ENCODE measurements around the gene DCP1B. TPM values are rescaled to one million over a fixed set of nuclear protein-coding genes. Genes with fewer than 3 reads are reported as not detected.

Gene DCP1B
- total and polyA plus RNA-seq, 12 donors, result 12.4 to 47.9 (median 28.5) TPM

DNA sequence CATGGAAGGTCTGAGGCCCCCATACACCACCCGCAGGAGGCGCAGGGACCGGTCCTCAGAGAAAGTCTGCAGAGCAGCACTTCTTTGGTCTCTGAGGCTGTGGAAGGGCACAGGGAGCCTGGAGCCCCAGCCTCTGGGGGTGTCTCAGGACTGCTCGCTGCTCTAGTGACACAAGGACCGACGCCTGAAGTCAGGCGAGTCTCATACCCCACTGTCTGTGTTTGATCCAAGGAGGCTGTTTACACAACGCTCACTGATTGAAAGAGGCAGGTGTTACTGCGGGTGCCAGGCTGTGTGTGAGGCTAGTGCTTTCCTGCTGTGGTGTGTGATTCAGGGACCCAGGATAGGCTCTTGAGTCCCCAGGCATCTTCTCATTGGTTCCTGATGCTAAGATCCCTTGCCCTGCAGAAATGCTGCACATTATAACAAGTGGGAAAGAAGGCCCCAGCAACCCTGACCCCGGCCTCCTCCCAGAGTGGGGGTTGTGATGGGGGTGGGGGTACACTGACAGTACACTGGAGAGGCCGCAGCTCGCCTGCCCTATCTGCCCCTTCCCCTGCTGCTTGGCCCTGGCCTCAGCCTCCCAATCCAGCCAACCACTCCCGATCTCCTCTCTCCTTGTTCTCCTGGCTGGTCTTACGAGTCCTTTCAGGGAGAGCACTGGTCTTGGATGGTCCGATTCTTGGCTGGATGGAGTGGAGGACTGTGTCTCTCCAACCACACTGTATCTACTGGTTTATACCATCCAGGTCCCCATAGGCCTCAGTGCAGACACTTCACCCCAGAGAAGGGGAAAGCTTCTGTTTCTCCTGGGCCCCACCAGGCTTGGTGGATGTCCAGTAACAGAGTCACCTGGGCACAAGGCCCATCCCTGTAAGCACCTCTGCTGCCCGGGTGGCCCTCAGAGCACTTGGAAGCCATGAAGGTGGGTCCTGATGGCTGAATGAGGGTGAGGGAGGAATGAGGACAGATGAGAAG, 92.4 kb downstream of the DCP1B start:
- intact Hi-C loops (cut with DNase I), result no loop called here
- Histone ChIP-seq H3K4me3 (no peak overlapping the region), H3K4me1 (replicated peaks in 1 of 2) (peaks cover 5 to 10% of the 10 kb centered on the region in 2 donors), H3K36me3 (replicated peaks in 1 of 2) (no peaks in the 10 kb centered on the region), H3K9me3 (replicated peaks in 1 of 3) (no peaks in the 10 kb centered on the region), H3K27ac (no peak overlapping the region), H3K27me3 (no peaks in the 10 kb centered on the region)
- peak in 2 of 7 donors; percentile 4 to 36 for DNase-seq
- WGBS, 4 donors, result 90 to 94% (median 94%) methylated on average over 9 to 16 of the region's 16 CpGs
- no peak for TF ChIP-seq POLR2A (IDR thresholded peaks at IDR 0.05)
- TF ChIP-seq, protein P1, sequence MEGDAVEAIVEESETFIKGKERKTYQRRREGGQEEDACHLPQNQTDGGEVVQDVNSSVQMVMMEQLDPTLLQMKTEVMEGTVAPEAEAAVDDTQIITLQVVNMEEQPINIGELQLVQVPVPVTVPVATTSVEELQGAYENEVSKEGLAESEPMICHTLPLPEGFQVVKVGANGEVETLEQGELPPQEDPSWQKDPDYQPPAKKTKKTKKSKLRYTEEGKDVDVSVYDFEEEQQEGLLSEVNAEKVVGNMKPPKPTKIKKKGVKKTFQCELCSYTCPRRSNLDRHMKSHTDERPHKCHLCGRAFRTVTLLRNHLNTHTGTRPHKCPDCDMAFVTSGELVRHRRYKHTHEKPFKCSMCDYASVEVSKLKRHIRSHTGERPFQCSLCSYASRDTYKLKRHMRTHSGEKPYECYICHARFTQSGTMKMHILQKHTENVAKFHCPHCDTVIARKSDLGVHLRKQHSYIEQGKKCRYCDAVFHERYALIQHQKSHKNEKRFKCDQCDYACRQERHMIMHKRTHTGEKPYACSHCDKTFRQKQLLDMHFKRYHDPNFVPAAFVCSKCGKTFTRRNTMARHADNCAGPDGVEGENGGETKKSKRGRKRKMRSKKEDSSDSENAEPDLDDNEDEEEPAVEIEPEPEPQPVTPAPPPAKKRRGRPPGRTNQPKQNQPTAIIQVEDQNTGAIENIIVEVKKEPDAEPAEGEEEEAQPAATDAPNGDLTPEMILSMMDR (IDR thresholded peaks at IDR 0.05), result no peak

DNA sequence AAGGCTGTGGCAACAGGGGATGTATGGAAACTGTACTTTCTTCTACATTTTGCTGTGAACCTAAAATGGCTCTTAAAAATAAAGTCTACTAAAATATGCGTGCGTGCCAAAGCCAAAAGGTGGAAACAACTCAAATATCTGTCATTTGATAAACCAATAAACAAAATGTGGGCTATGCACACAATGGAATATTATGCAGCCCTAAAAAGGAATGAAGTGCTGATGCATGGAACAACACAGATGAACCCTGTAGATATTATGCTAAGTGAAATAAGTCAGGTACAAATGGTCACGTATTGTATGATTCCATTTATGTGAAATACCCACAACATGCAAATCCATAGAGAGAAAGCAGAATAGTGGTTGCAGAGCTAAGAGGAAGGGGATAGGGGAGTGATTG, 93.8 kb downstream of the DCP1B start:
- intact Hi-C loops (cut with DNase I), result no loop called here
- H3K27ac ChIP-seq, result no peak overlapping the region
- H3K4me1 ChIP-seq (replicated peaks in 1 of 2), result peaks cover 5% of the 10 kb centered on the region in 2 donors
- TF ChIP-seq, protein P1 (IDR thresholded peaks at IDR 0.05), result no peak
- no peak for TF ChIP-seq POLR2A (IDR thresholded peaks at IDR 0.05)
- DNase-seq, result no peak
- WGBS, 4 donors, result 89 to 94% (median 90%) methylated on average over 3 of the region's 3 CpGs
- peaks cover 0 to 3% (median 0%) of the 10 kb centered on the region in 3 donors for H3K9me3 ChIP-seq (replicated peaks in 1 of 3)
- H3K4me3 ChIP-seq, result no peak overlapping the region
- no peaks in the 10 kb centered on the region for H3K36me3 ChIP-seq (replicated peaks in 1 of 2)
- H3K27me3 ChIP-seq, result no peaks in the 10 kb centered on the region

DNA sequence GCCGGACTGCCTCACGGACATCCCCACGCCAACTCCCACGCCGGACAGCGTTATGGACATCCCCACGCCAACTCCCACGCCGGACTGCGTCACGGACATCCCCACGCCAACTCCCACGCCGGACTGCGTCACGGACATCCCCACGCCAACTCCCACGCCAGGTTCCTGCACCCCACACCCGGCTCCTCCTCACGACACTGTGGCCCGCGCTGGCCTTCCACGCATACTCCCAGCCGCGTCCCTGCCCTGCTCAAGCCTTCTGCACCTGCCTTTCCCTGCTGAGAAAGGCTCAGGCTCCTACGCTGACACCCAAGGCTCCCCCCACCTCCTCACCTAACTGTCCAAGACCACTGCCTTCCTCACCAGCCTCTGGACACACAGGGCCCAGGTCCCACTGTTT, 95.5 kb downstream of the DCP1B start:
- peak in 1 of 7 donors; percentile 4 for DNase-seq
- no peaks in the 10 kb centered on the region for H3K27me3 ChIP-seq
- no peak overlapping the region for H3K4me3 ChIP-seq
- peaks cover 0 to 7% (median 0%) of the 10 kb centered on the region in 3 donors for H3K9me3 ChIP-seq (replicated peaks in 1 of 3)
- WGBS, 4 donors, result 92 to 96% (median 95%) methylated on average over 15 to 26 of the region's 26 CpGs
- peaks cover 5% of the 10 kb centered on the region in 2 donors for H3K4me1 ChIP-seq (replicated peaks in 1 of 2)
- intact Hi-C loops (cut with DNase I), result no loop called here
- H3K27ac ChIP-seq, result no peak overlapping the region
- H3K36me3 ChIP-seq (replicated peaks in 1 of 2), result no peaks in the 10 kb centered on the region
- TF ChIP-seq, protein P1 (IDR thresholded peaks at IDR 0.05), result no peak
- TF ChIP-seq POLR2A (IDR thresholded peaks at IDR 0.05), result no peak
